K562 (cell line): ENCODE measurements around the gene POU2F3. TPM values are rescaled to one million over a fixed set of nuclear protein-coding genes. Genes with fewer than 3 reads are reported as not detected.

Experiments used
- EGR1 ChIP-seq: fragments of 450-650 bp; conservative IDR thresholded peaks from 2 replicates; pipeline ENCODE4 v1.6.1; 2017; ENCODE audit warnings: mild to moderate bottlenecking
- ELF1 ChIP-seq: fragments of 200-800 bp; sonication (Bioruptor generic); IDR thresholded peaks from 2 replicates; pipeline ENCODE4 v1.6.1; 2016; ENCODE audit warnings: missing genetic modification characterization, missing compliant biosample characterization
- FOS ChIP-seq: IDR thresholded peaks from 3 replicates; pipeline ENCODE4 v1.6.1; 2011; ENCODE audit not compliant: insufficient read length; ENCODE audit errors: extremely low read depth
- GTF2F1 ChIP-seq: IDR thresholded peaks from 2 replicates; pipeline ENCODE4 v1.6.1; 2011; ENCODE audit warnings: low read depth, low read length, improper control_type of control experiment
- NFIC ChIP-seq: fragments of 450-650 bp; IDR thresholded peaks from 2 replicates; pipeline ENCODE4 v1.6.1; 2017; ENCODE audit warnings: mild to moderate bottlenecking, inconsistent platforms
- NFYB ChIP-seq: IDR thresholded peaks from 2 replicates; pipeline ENCODE4 v1.6.1; 2011; ENCODE audit warnings: mild to moderate bottlenecking, moderate library complexity; ENCODE audit not compliant: insufficient read length; ENCODE audit errors: extremely low read depth
- PHF8 ChIP-seq: fragments of 200-600 bp; sonication (generic); IDR thresholded peaks from 2 replicates; pipeline ENCODE4 v1.6.1; 2012; ENCODE audit warnings: mixed run types, mild to moderate bottlenecking, inconsistent platforms, low read length, moderate library complexity, borderline replicate concordance
- POLR3G ChIP-seq: IDR thresholded peaks from 2 replicates; pipeline ENCODE4 v1.6.1; 2011; ENCODE audit not compliant: insufficient read length, insufficient replicate concordance; ENCODE audit errors: extremely low read depth
- RBM34 ChIP-seq: fragments of 200-400 bp; formaldehyde crosslinking; IDR thresholded peaks from 2 replicates; pipeline ENCODE4 v1.6.1; 2018; ENCODE audit warnings: low read length, borderline replicate concordance; ENCODE audit not compliant: insufficient read depth
- ZFP30 ChIP-seq: fragments of 250-450 bp; sonication (Bioruptor Pico); IDR thresholded peaks from 2 replicates; pipeline ENCODE4 v1.8.0; 2022; ENCODE audit warnings: moderate library complexity, mild to moderate bottlenecking, inconsistent platforms, borderline replicate concordance
- ZFX ChIP-seq: sonication (generic); formaldehyde crosslinking; IDR thresholded peaks from 2 replicates; pipeline ENCODE4 v1.8.0; 2022; ENCODE audit warnings: mild to moderate bottlenecking, missing genetic modification reagents, moderate library complexity
- ZNF668 ChIP-seq: fragments of 250-450 bp; sonication (Bioruptor Pico); IDR thresholded peaks from 2 replicates; pipeline ENCODE4 v1.8.0; 2022; ENCODE audit warnings: mild to moderate bottlenecking, inconsistent platforms
- ZNF79 ChIP-seq: fragments of 250-450 bp; sonication (Bioruptor Pico); IDR thresholded peaks from 2 replicates; pipeline ENCODE4 v1.4.0; 2020; ENCODE audit warnings: low read depth, mild to moderate bottlenecking, moderate library complexity
- polyA plus RNA-seq, 8 experiments: library from polyadenylated mRNA; depleted of rRNA in 4 of 8; stranded (reverse) in 5 of 8; unstranded in 3 of 8; fragments of >200 nt; fragmentation: Nextera tagmentation in 2 of 8; fragmentation: Illumina TruSeq in 1 of 8; extraction: Ambion mirVana in 2 of 8; extraction: Trizol in 1 of 8; gene quantifications; 2 replicates each; pipeline versions ENCODE4 v1.2.1 to v1.2.3, GENCODE V29; 2011 to 2014; ENCODE audit warnings: inconsistent platforms in 1 of 8, missing spikeins in 1 of 8
- total RNA-seq, 7 experiments: library from RNA; depleted of rRNA in 6 of 7; stranded (reverse); fragments of >200 nt in 6 of 7; fragmentation: Illumina TruSeq in 2 of 7; extraction: Trizol in 2 of 7; gene quantifications; 2 replicates each; pipeline versions ENCODE4 v1.2.1 to v1.2.3, GENCODE V29; 2011 to 2021; ENCODE audit warnings: low replicate concordance in 1 of 7
- TF ChIP-seq, protein P1 (sequence below), 3 experiments: fragments of 200-800 bp in 1 of 3; fragments of 250-450 bp in 1 of 3; fragments of 450-650 bp in 1 of 3; sonication (Bioruptor Pico) in 1 of 3; sonication (Bioruptor generic) in 1 of 3; formaldehyde crosslinking in 1 of 3; IDR thresholded peaks; 2 replicates each; pipeline versions ENCODE4 v1.6.1 to v1.8.0; 2016 to 2022; ENCODE audit warnings: mild to moderate bottlenecking in 2 of 3, missing genetic modification characterization in 2 of 3, missing compliant biosample characterization in 1 of 3, moderate library complexity in 1 of 3
- TF ChIP-seq, protein P2 (sequence below), 2 experiments: fragments of 250-450 bp in 1 of 2; fragments of 450-650 bp in 1 of 2; sonication (Bioruptor Pico) in 1 of 2; IDR thresholded peaks; 2 replicates each; pipeline versions ENCODE4 v1.6.1 to v1.8.0; 2016 to 2021; ENCODE audit warnings: mild to moderate bottlenecking in 2 of 2, moderate library complexity in 2 of 2, missing compliant biosample characterization in 1 of 2, missing genetic modification characterization in 1 of 2
- TF ChIP-seq, protein P3 (sequence below): sonication (generic); formaldehyde crosslinking; IDR thresholded peaks from 2 replicates; pipeline ENCODE4 v1.5.0; 2020; ENCODE audit warnings: missing genetic modification reagents
- TF ChIP-seq, protein P4 (sequence below): sonication (generic); formaldehyde crosslinking; IDR thresholded peaks from 2 replicates; pipeline ENCODE4 v1.9.0; 2022; ENCODE audit warnings: mild to moderate bottlenecking, missing genetic modification reagents
- TF ChIP-seq, protein P5 (sequence below): fragments of 450-650 bp; IDR thresholded peaks from 2 replicates; pipeline ENCODE4 v1.6.1; 2016; ENCODE audit warnings: mild to moderate bottlenecking
- TF ChIP-seq, protein P6 (sequence below): sonication (generic); formaldehyde crosslinking; IDR thresholded peaks from 2 replicates; pipeline ENCODE4 v1.8.0; 2022; ENCODE audit warnings: mild to moderate bottlenecking, missing genetic modification reagents

POU2F3 gene
- total and polyA plus RNA-seq, 9 of the 15 experiments (the other 6 are each of a cell fraction or from before 2014, with no cell fraction given): not detected

DNA sequence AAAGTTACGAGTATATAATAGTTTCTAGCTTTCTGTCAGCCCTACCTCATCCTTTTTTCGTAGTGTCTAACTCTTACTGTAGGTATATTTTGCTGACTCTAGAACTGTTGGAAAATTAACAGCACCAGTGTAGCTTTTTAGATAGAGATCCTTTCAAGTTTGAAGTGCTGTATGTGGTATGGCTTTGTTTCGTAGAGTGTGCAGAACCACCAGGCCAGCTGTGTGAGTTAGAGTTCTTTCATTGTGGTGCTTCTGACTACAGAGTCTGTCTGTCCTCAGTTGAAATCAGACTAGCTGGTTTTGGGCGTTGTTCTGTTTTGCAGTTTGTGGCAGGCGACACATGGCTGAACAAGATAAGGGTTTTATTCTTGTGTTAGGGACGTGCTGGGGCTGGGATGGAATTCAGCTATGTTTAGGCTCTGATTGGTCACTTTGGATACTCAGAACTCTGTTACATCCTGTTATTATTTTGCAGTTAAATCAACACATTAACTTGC lies 99.5 kb downstream of the POU2F3 start (continued):
- TF ChIP-seq, protein P1, sequence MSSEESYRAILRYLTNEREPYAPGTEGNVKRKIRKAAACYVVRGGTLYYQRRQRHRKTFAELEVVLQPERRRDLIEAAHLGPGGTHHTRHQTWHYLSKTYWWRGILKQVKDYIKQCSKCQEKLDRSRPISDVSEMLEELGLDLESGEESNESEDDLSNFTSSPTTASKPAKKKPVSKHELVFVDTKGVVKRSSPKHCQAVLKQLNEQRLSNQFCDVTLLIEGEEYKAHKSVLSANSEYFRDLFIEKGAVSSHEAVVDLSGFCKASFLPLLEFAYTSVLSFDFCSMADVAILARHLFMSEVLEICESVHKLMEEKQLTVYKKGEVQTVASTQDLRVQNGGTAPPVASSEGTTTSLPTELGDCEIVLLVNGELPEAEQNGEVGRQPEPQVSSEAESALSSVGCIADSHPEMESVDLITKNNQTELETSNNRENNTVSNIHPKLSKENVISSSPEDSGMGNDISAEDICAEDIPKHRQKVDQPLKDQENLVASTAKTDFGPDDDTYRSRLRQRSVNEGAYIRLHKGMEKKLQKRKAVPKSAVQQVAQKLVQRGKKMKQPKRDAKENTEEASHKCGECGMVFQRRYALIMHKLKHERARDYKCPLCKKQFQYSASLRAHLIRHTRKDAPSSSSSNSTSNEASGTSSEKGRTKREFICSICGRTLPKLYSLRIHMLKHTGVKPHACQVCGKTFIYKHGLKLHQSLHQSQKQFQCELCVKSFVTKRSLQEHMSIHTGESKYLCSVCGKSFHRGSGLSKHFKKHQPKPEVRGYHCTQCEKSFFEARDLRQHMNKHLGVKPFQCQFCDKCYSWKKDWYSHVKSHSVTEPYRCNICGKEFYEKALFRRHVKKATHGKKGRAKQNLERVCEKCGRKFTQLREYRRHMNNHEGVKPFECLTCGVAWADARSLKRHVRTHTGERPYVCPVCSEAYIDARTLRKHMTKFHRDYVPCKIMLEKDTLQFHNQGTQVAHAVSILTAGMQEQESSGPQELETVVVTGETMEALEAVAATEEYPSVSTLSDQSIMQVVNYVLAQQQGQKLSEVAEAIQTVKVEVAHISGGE (CRISPR knock-in tag; IDR thresholded peaks at IDR 0.05): no peak
- peak; percentile 79 for TF ChIP-seq NFIC
- TF ChIP-seq, protein P2, sequence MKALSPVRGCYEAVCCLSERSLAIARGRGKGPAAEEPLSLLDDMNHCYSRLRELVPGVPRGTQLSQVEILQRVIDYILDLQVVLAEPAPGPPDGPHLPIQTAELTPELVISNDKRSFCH (CRISPR knock-in tag; IDR thresholded peaks at IDR 0.05): no peak
- TF ChIP-seq, protein P2 (tag; IDR thresholded peaks at IDR 0.05): no peak
- no peak for TF ChIP-seq ZFP30 (CRISPR knock-in tag)
- TF ChIP-seq, protein P3, sequence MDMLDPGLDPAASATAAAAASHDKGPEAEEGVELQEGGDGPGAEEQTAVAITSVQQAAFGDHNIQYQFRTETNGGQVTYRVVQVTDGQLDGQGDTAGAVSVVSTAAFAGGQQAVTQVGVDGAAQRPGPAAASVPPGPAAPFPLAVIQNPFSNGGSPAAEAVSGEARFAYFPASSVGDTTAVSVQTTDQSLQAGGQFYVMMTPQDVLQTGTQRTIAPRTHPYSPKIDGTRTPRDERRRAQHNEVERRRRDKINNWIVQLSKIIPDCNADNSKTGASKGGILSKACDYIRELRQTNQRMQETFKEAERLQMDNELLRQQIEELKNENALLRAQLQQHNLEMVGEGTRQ (CRISPR knock-in tag): no peak
- TF ChIP-seq, protein P4, sequence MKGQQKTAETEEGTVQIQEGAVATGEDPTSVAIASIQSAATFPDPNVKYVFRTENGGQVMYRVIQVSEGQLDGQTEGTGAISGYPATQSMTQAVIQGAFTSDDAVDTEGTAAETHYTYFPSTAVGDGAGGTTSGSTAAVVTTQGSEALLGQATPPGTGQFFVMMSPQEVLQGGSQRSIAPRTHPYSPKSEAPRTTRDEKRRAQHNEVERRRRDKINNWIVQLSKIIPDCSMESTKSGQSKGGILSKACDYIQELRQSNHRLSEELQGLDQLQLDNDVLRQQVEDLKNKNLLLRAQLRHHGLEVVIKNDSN (CRISPR knock-in tag): no peak
- no peak for TF ChIP-seq ZNF79 (CRISPR knock-in tag)
- no peak for TF ChIP-seq ZFX (CRISPR knock-in tag)
- TF ChIP-seq, protein P5, sequence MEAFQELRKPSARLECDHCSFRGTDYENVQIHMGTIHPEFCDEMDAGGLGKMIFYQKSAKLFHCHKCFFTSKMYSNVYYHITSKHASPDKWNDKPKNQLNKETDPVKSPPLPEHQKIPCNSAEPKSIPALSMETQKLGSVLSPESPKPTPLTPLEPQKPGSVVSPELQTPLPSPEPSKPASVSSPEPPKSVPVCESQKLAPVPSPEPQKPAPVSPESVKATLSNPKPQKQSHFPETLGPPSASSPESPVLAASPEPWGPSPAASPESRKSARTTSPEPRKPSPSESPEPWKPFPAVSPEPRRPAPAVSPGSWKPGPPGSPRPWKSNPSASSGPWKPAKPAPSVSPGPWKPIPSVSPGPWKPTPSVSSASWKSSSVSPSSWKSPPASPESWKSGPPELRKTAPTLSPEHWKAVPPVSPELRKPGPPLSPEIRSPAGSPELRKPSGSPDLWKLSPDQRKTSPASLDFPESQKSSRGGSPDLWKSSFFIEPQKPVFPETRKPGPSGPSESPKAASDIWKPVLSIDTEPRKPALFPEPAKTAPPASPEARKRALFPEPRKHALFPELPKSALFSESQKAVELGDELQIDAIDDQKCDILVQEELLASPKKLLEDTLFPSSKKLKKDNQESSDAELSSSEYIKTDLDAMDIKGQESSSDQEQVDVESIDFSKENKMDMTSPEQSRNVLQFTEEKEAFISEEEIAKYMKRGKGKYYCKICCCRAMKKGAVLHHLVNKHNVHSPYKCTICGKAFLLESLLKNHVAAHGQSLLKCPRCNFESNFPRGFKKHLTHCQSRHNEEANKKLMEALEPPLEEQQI: peak; percentile 63; the same call in 1 of the 2 replicates
- no peak for TF ChIP-seq ZNF668 (CRISPR knock-in tag)
- TF ChIP-seq POLR3G: no peak
- TF ChIP-seq EGR1: no peak
- TF ChIP-seq ELF1 (tag): no peak
- peak; percentile 41 for TF ChIP-seq NFYB
- TF ChIP-seq FOS: no peak
- no peak for TF ChIP-seq PHF8
- TF ChIP-seq, protein P6, sequence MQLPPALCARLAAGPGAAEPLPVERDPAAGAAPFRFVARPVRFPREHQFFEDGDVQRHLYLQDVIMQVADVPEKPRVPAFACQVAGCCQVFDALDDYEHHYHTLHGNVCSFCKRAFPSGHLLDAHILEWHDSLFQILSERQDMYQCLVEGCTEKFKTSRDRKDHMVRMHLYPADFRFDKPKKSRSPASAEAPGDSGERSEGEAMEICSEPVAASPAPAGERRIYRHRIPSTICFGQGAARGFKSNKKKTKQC: no peak
- TF ChIP-seq GTF2F1: peak; percentile 52; the same call in 1 of the 2 replicates
- no peak for TF ChIP-seq RBM34
